Mammary epithelial cell (primary cell): Measurements from ENCODE around the gene LMBR1.
"Not testable (repeated sequence)": the region's sequence is repeated elsewhere in the genome, so short reads cannot be mapped to it uniquely, and the experiment has no call there.

Experiments used
- CTCF ChIP-seq, 2 donors: IDR thresholded peaks in 1 of 2; conservative IDR thresholded peaks in 1 of 2; 2 replicates each; pipeline ENCODE4 v1.5.1; 2011 to 2012; ENCODE audit warnings: inconsistent platforms in 2 of 2, low read length in 2 of 2, mild to moderate bottlenecking in 2 of 2, control low read depth in 1 of 2, low read depth in 1 of 2; ENCODE audit not compliant: insufficient read depth in 1 of 2; ENCODE audit errors: extremely low read depth in 1 of 2
- EZH2 ChIP-seq: IDR thresholded peaks from 2 replicates; pipeline ENCODE4 v1.6.1; 2012; ENCODE audit warnings: low read length, inconsistent platforms, borderline replicate concordance

GRCh38 chr7:156862022-156862421 is 31.0 kb downstream of the LMBR1 start:
- TF ChIP-seq CTCF (conservative IDR thresholded peaks at IDR 0.05 in 1 of 2, IDR thresholded peaks at IDR 0.05 in 1 of 2; ENCODE audit: extremely low read depth in 1 of 2, insufficient read depth in 1 of 2, low read depth in 1 of 2, low read length in 2 of 2); EZH2: not testable (repeated sequence)
